Brain pericyte (primary cell): ENCODE data around the gene ANKRD12.
"Not testable (repeated sequence)": the region's sequence is repeated elsewhere in the genome, so short reads cannot be mapped to it uniquely, and the experiment has no call there.

Source experiments
- DNase-seq: peaks from one replicate; pipeline ENCODE4 v3.0.0-alpha.2; 2012; ENCODE audit warnings: low read depth, low spot score

ANKRD12 gene

GRCh38 chr18:9136315-9137155 lies at the start of gene ANKRD12:
Gene ANKRD12, plus strand, starts transcription at chr18:9136781. Its CDS starts 45,652 bp downstream, at chr18:9182433.
- DNase-seq: peak; percentile 92

- DNase-seq: no peak
Measured at GRCh38 chr18:9087144-9087543, 49.4 kb upstream of the ANKRD12 start.

- DNase-seq: no peak
Measured at GRCh38 chr18:9088252-9088651, 48.3 kb upstream of the ANKRD12 start.

GRCh38 chr18:9088727-9089126 lies 47.9 kb upstream of the ANKRD12 start:
- DNase-seq: not testable (repeated sequence)

- no peak for DNase-seq
Measured at GRCh38 chr18:9090578-9090977, 46.0 kb upstream of the ANKRD12 start.

- DNase-seq: no peak
Measured at GRCh38 chr18:9091066-9091476, 45.5 kb upstream of the ANKRD12 start.

GRCh38 chr18:9092665-9093064 lies 43.9 kb upstream of the ANKRD12 start:
- DNase-seq: no peak

GRCh38 chr18:9093109-9093508 lies 43.5 kb upstream of the ANKRD12 start:
- not testable (repeated sequence) for DNase-seq

- DNase-seq: no peak
Measured at GRCh38 chr18:9094307-9095226, 42.0 kb upstream of the ANKRD12 start.

- no peak for DNase-seq
Measured at GRCh38 chr18:9095297-9096006, 41.1 kb upstream of the ANKRD12 start.

GRCh38 chr18:9096007-9096371 lies 40.6 kb upstream of the ANKRD12 start:
- no peak for DNase-seq

GRCh38 chr18:9096685-9097084 lies 39.9 kb upstream of the ANKRD12 start:
- no peak for DNase-seq

- no peak for DNase-seq
Measured at GRCh38 chr18:9097349-9097748, 39.2 kb upstream of the ANKRD12 start.

- no peak for DNase-seq
Measured at GRCh38 chr18:9100796-9101195, 35.8 kb upstream of the ANKRD12 start.

- no peak for DNase-seq
Measured at GRCh38 chr18:9101730-9102507, 34.7 kb upstream of the ANKRD12 start.

- peak; percentile 83 for DNase-seq
Measured at GRCh38 chr18:9102508-9103375, 33.8 kb upstream of the ANKRD12 start, which contains the start of gene NDUFV2. Gene NDUFV2, plus strand, starts transcription at chr18:9102699. Its CDS starts 45 bp downstream, at chr18:9102744.

GRCh38 chr18:9103376-9103873 lies 33.2 kb upstream of the ANKRD12 start:
- no peak for DNase-seq

GRCh38 chr18:9104244-9104901 lies 32.2 kb upstream of the ANKRD12 start:
- no peak for DNase-seq

GRCh38 chr18:9105420-9105819 lies 31.2 kb upstream of the ANKRD12 start:
- DNase-seq: no peak
